ENCODE data around the gene KRTAP9-7.
"Not testable (repeated sequence)": the region's sequence is repeated elsewhere in the genome, so short reads cannot be mapped to it uniquely, and the experiment has no call there.

KRTAP9-7 gene

DNA sequence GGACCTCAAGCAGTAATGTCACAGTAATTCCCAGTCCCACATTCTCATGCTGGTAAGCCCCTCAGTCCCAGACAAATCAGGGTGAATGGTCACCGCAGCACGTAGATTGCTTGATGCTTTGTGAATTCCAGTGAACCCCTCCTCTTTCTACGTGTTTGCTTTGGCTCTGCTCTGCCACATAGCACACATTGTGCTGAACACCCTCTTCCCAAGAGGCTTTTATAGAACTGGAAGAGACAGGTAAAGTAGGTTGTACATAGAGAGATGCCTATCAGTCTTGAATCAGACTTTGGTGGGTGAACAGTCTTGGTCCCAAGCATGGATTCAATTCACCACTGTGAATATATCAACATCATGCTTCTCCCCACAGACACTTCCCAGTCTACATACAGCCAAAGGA lies 10.9 kb upstream of the KRTAP9-7 start:
- TF ChIP-seq, protein P1, sequence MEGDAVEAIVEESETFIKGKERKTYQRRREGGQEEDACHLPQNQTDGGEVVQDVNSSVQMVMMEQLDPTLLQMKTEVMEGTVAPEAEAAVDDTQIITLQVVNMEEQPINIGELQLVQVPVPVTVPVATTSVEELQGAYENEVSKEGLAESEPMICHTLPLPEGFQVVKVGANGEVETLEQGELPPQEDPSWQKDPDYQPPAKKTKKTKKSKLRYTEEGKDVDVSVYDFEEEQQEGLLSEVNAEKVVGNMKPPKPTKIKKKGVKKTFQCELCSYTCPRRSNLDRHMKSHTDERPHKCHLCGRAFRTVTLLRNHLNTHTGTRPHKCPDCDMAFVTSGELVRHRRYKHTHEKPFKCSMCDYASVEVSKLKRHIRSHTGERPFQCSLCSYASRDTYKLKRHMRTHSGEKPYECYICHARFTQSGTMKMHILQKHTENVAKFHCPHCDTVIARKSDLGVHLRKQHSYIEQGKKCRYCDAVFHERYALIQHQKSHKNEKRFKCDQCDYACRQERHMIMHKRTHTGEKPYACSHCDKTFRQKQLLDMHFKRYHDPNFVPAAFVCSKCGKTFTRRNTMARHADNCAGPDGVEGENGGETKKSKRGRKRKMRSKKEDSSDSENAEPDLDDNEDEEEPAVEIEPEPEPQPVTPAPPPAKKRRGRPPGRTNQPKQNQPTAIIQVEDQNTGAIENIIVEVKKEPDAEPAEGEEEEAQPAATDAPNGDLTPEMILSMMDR (IDR thresholded peaks at IDR 0.05; ENCODE audit: control insufficient read depth, insufficient read depth, low read depth, low read length, missing control alignments): no peak
- H3K4me3 ChIP-seq (ENCODE audit: control insufficient read depth, low read depth, low read length): no peak overlapping the region
- no peak for DNase-seq (ENCODE audit: low read depth)

DNA sequence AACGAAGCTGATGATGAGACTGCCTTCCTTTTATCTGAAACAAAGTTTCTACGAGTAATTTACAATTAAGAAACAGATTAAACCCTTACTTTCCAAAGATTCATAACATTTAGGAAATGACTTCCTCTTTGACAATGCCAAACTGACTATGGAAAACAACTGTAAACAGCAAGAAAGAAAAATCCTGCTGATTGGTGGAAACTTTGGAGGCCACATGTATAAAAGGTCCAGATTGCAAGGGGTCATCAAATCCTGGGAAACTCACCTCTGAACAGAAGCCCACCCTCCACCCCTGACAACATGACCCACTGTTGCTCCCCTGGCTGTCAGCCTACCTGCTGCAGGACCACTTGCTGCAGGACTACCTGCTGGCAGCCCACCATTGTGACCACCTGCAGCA lies 10.4 kb upstream of the KRTAP9-7 start, which contains the start of gene KRTAP9-6:
KRTAP9-6 (plus strand) TSS at position 301 of the 400 bp plus-strand sequence; CDS start at position 301, 0 bp downstream.
- H3K4me3 ChIP-seq (ENCODE audit: control insufficient read depth, low read depth, low read length): no peak within 1 kb of the TSS
- no peak for DNase-seq (ENCODE audit: low read depth)
- TF ChIP-seq, protein P1 (IDR thresholded peaks at IDR 0.05; ENCODE audit: control insufficient read depth, insufficient read depth, low read depth, low read length, missing control alignments): no peak

DNA sequence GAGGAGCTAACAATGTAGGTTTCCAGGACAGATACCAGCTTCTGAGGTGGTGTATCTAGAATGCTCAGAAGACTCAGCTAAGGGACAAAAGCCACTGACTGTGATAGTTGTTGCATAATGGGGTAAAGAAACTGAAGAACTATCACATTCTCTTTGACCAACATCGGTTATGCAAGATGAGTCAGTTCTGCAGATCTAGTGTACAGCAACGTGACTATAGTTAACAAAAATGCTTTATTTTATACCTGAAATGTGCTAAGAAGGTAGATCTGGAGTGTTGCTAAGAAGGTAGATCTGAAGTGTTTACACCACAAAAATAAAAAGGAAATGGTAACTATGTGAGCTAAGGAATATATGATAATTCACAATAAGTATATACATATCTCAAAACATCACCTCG lies 7.8 kb upstream of the KRTAP9-7 start:
- TF ChIP-seq, protein P1 (IDR thresholded peaks at IDR 0.05; ENCODE audit: control insufficient read depth, insufficient read depth, low read depth, low read length, missing control alignments): no peak
- no peak for DNase-seq (ENCODE audit: low read depth)
- H3K4me3 ChIP-seq (ENCODE audit: control insufficient read depth, low read depth, low read length): no peak overlapping the region

DNA sequence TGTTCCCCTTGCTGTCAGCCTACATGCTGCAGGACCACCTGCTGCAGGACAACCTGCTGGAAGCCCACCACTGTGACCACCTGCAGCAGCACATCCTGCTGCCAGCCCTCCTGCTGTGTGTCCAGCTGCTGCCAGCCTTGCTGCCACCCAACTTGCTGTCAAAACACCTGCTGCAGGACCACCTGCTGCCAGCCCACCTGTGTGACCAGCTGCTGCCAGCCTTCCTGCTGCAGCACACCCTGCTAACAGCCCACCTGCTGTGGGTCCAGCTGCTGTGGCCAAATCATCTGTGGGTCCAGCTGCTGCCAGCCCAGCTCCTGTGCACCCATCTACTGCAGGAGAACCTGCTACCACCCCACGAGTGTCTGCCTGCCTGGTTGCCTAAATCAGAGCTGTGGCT lies 4.2 kb upstream of the KRTAP9-7 start:
- not testable (repeated sequence) for DNase-seq (ENCODE audit: low read depth); H3K4me3 ChIP-seq (ENCODE audit: control insufficient read depth, low read depth, low read length)

DNA sequence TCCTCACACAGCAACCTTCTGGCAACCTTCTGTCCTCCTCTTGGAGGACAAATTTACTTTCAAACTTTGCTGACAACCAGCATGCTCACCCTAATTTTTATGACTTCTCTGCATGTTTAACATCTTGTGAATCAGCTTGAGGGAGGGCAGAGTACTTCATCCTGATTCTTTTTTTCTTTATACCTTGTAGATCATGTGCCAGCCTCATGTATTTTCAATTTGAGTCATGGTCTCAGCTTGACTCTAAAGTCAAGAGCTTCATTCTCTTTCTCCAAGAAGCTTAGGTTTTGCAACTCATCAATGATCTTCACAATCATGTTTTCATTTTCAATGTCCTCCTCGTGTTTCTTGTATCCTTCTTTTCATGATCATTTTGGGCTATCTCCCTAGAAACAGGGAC lies 3.6 kb upstream of the KRTAP9-7 start:
- H3K4me3 ChIP-seq (ENCODE audit: control insufficient read depth, low read depth, low read length): no peak overlapping the region
- TF ChIP-seq, protein P1 (IDR thresholded peaks at IDR 0.05; ENCODE audit: control insufficient read depth, insufficient read depth, low read depth, low read length, missing control alignments): no peak
- DNase-seq (ENCODE audit: low read depth): no peak

DNA sequence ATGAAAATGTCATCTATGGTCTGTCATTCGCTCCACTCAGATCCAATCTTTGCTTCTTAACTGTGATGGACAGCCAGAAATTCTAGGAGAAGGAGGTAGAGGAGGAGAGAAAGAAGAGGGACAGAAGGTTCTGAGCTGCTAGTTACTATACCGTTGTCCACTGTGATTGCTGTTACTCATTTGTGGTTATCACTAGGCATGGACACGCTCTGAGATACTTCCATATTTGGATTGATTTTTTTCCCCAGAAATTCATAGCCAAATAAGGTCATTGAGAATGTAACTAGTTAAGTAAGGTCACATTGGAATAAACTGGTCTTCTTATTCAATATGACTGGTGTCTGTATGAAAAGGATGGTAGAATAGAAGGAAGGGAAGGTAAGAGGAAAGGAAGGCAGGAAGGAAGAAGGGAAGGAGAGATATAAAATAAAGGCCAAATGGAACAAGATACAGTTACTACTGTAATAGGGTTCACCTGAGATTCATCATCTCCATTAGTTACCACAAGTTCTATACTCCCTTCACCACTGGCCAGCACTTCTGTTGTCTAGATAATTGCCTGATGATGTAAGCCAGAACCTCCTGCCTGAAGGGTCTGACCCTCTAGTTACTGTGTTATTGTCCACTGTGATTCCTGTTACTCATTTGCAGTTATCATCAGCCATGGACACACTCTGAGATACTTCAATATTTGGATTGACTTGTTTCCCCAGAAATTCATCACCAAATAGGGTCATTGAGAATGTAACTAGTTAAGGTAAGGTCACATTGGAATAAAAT lies 2.9 kb downstream of the KRTAP9-7 start:
- no peak for DNase-seq (ENCODE audit: low read depth)

DNA sequence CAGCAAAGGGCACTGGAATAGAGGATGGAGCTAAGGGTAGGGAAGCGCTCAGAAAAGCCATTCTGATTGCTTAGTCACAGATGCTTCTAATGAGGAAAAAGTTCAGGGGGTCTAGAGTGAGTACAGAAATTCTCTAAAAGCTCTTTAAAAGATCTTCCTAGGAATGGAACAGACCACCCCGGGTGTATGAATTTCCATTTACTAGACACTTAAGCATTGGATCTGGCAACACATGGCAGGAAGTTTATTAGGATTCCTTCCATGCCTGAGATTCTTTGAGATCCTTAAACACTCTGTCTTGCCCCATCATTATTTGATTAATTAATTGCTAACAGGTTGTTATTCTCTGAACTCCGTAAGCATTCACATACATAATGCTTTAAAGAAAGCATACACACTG lies 8.5 kb downstream of the KRTAP9-7 start:
- H3K4me3 ChIP-seq (ENCODE audit: control insufficient read depth, low read depth, low read length): no peak overlapping the region
- TF ChIP-seq, protein P1 (IDR thresholded peaks at IDR 0.05; ENCODE audit: control insufficient read depth, insufficient read depth, low read depth, low read length, missing control alignments): no peak
- peak; percentile 75 for DNase-seq (ENCODE audit: low read depth)

More for the DNA sequence above, 2.9 kb downstream of the KRTAP9-7 start:
- H3K4me3 ChIP-seq (ENCODE audit: control insufficient read depth, low read depth, low read length): no peak overlapping the region
- TF ChIP-seq, protein P1 (IDR thresholded peaks at IDR 0.05; ENCODE audit: control insufficient read depth, insufficient read depth, low read depth, low read length, missing control alignments): no peak
